ENCODE data around the gene SDK1.

DNA sequence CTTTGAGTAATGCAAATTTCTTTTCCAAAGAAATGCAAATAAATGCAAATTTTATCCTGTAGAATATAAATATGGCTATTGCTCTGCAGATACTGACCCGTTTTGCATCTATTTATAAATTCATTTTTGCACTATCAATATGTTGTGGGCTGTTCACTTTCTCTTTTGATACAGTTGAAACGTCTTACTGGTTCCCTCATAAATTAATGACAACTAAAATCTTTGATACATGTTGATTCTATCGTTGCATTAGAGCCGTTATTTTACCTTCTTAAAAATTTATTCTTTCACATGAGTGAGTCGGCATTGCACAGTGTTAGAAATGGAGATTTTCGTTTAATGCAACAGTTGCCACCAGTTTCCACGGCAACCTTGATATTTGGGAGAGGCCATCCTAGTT lies 691.8 kb downstream of the SDK1 start:
- TF ChIP-seq, protein P1, sequence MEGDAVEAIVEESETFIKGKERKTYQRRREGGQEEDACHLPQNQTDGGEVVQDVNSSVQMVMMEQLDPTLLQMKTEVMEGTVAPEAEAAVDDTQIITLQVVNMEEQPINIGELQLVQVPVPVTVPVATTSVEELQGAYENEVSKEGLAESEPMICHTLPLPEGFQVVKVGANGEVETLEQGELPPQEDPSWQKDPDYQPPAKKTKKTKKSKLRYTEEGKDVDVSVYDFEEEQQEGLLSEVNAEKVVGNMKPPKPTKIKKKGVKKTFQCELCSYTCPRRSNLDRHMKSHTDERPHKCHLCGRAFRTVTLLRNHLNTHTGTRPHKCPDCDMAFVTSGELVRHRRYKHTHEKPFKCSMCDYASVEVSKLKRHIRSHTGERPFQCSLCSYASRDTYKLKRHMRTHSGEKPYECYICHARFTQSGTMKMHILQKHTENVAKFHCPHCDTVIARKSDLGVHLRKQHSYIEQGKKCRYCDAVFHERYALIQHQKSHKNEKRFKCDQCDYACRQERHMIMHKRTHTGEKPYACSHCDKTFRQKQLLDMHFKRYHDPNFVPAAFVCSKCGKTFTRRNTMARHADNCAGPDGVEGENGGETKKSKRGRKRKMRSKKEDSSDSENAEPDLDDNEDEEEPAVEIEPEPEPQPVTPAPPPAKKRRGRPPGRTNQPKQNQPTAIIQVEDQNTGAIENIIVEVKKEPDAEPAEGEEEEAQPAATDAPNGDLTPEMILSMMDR (IDR thresholded peaks at IDR 0.05) = no peak
- TF ChIP-seq POLR2A (IDR thresholded peaks at IDR 0.05) = no peak

Measured in body of pancreas (tissue), 4 donors.